HG02938 (cell line): ENCODE measurements around the gene ENDOV.

Experiments
- ATAC-seq: cut with Tn5 transposase; IDR thresholded peaks from one replicate; pipeline ENCODE4 v1.9.1; 2021; ENCODE audit warnings: mild to moderate bottlenecking, moderate library complexity; ENCODE audit not compliant: unreplicated experiment

Gene ENDOV

DNA sequence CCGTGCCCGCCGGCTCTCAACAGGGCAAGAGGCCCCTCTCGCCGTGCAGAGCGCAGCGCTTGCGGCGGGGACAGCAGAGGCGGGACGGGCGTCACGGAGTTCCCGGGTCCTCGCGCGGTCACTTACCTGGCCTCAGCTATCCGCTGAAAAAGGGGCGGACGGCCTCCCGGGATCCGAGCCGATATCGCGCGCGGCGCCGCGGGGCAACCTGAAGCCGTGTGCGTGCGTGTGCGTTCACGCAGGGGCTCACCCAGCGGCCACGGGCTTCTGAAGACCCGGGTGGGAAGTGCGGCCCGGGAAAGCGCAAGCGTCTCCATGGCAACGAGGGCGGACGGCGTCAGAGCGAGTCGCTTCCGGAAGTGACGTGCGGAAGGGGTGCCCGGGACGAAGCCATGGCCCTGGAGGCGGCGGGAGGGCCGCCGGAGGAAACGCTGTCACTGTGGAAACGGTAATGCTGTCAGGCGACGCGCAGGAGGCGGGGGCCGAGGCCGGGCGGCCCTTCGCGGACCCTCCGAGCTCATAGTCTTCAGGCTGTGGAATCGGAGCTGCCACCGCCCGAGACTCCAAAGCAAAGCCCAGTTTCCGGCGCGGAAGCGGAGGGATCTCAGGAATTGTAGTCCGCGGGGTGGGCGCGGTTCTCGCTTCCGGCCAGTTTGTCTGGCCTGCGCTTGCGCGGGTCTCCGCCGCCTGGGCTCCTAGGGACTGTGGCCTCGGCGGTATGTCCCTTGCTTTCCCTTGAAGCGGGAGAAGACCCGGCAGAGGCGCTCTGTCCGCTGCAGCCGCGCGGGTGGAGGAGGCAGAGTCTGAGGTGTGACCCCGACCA is at the start of gene ENDOV:
Gene ENDOV, plus strand, starts transcription at position 365 of the 823 bp plus-strand sequence. Its CDS starts 28 bp downstream, at position 393.
- ATAC-seq, result peak; percentile 83

DNA sequence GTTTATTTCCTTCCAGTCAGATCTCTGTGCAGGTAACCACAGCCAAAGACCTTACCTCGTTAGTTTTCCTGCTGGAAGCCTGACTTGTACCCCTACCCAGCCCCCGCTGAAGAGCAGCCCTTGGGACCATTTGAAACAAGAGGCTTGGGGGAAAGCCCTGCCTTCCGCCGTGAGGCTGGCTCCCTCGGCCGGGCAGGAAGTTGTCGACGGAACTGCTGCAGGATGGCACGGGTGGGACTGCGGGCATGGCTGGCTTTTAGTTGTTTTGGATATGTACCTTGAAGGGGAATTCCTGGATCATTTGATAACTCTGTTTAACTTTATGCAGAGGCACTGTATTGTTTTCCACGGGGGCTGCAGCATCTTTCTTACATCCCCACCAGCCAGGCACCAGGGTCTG is 49.0 kb upstream of the ENDOV start:
- no peak for ATAC-seq

DNA sequence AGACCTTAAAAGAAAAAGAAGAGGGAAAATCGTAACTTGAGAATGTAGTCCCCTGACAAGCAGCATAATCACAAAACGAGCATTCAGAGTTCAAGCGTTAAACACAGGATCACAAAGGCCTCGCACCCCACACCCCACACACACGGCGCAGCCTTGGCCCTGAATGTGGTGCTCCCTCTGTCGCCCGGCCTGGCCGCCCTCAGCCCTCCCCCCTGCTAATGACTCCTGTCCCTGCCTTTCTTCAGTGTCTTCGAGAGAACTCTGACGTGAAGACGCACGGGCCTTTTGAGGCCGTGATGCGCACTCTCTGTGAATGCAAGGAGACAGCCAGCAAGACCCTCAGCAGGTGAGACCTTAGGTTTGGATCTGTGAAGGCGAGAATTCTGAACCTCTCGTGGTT is 47.5 kb upstream of the ENDOV start:
- ATAC-seq, result no peak

DNA sequence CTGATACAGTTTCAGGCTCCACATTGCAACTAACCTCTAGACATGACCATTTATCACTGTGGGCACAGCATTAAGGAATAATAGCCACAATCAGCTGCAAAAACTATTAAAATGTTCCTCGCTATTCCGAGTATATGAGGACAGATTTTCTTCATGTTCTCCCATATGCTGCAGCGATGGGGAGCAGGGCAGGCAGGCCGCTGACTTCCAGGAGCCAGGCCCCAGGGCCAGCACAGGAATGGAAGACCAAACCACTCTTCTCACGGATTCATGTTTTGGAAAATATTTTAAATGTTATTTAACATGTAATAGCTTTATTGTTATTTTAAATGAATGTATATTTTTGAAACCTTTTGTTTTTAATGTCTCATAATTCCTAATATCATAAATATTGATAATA is 43.8 kb upstream of the ENDOV start:
- no peak for ATAC-seq

DNA sequence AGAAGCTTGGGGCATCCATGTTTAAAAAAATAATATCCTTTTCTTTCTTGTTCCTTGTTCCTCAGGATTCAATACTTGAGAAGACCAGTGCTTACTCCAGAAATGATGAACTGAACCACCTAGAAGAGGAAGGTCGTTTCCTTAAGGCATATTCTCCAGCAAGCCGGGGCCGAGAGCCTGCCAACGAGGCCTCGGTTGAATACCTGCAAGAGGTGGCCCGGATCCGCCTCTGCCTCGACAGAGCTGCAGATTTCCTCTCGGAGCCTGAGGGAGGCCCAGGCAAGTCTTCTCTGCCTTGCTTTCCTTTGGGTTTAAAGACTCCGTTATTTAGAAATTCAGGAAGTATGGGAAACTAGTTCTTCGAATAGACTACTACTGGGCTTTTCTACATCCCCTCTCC is 42.5 kb upstream of the ENDOV start:
- ATAC-seq, result no peak

- no peak for ATAC-seq
Observed at GRCh38 chr17:80372922-80373570, 41.9 kb upstream of the ENDOV start.

DNA sequence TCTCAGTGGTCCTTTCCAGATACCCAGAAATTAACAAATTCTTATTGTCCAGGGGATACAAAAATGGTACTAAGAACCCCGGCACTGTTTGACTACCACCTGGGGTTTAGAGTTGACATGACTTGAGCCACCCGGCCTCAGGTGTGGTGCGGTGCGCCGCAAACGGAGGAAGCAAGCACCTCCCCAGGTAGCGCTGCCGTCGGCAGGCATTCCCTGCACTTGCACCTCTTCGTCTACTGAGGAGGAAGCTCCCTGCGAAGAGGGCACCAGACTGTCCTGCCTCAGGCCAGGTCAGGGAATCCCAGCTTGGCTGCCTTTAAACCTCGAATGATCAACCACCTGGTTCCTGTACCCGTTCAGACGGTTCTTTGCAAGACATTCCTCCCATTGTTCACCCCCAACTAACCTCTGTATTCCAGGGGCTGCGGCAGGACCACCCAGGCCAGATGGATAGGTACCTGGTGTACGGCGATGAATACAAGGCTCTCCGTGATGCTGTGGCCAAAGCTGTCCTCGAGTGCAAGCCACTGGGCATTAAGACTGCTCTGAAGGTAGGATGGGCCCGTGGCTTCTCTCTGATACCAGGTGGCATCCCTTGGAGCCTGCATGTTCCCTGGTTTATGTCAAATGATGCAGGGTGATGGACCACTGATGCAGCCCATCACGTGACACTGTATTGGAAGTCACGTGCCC is 40.8 kb upstream of the ENDOV start:
- ATAC-seq, result no peak

- ATAC-seq, result no peak
Observed at GRCh38 chr17:80374732-80375585, 40.0 kb upstream of the ENDOV start.

GRCh38 chr17:80376531-80376930 is 38.4 kb upstream of the ENDOV start:
- no peak for ATAC-seq

- no peak for ATAC-seq
Observed at GRCh38 chr17:80377798-80378197, 37.2 kb upstream of the ENDOV start.

- ATAC-seq, result no peak
Observed at GRCh38 chr17:80379348-80379747, 35.6 kb upstream of the ENDOV start.

- no peak for ATAC-seq
Observed at GRCh38 chr17:80380068-80380467, 34.9 kb upstream of the ENDOV start.

DNA sequence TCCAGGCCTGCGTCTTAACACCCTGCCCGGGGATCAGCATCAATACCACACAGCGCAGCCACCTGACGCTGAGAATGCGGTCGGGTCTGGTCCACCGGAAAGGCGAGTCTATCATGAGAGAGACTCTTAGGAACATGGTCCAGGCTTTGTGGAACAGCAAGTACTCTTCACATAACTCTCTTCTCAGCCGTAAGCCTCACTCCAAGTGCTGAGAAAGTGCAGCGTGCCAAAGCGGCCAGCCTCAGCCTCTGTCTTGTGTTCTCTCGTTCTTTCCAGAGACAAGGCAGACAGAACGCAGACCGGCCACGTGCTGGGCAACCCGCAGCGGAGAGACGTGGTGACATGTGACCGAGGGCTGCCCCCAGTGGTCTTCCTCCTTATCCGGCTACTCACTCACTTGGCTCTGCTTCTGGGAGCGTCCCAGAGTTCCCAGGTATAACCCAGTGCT is 34.4 kb upstream of the ENDOV start:
- ATAC-seq, result no peak

DNA sequence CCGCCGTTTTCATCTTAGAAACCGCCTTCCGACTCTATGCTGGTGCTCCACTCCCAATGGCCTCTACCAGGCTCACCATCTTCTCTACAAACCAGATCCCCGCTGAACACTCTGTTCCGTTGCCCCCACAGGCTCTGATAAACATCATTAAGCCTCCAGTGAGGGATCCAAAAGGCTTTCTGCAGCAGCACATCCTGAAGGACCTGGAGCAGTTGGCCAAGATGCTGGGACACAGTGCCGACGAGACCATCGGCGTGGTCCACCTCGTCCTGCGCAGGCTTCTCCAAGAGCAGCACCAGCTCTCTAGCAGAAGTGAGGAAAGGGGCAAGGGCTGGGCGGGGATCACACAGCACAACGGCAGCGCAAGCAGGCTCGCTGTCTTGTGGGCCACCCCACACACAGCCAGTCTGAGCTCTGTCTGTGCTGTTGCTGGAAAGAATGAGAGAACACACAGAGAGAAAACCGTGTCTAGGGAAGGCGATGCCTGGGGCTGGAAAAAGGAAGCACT is 33.5 kb upstream of the ENDOV start:
- ATAC-seq, result no peak

GRCh38 chr17:80382446-80382845 is 32.5 kb upstream of the ENDOV start:
- no peak for ATAC-seq

- ATAC-seq, result no peak
Observed at GRCh38 chr17:80382956-80383355, 32.0 kb upstream of the ENDOV start.

GRCh38 chr17:80384078-80384960 is 30.6 kb upstream of the ENDOV start:
- ATAC-seq, result no peak

DNA sequence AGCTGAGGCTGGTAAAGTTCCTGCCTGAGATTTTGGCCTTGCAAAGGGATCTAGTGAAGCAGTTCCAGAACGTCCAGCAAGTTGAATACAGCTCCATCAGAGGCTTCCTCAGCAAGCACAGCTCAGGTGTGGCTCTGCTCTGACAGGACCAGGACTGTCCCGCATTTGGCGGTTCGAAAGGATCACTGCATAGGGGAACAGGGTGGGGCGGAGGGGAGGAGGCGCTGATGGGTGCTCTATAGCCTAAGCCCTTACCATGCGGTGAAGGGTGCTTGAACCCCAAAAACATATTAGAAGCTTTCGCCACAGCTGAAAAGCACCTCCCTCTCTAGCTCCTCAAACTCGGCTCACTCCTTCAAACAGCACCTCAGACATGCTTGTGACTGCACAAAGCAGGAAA is 29.9 kb upstream of the ENDOV start:
- ATAC-seq, result no peak

- ATAC-seq, result no peak
Observed at GRCh38 chr17:80386341-80386740, 28.6 kb upstream of the ENDOV start.

- ATAC-seq, result no peak
Observed at GRCh38 chr17:80387071-80387470, 27.9 kb upstream of the ENDOV start.
